Epithelial cell of proximal tubule (primary cell): Measurements from ENCODE around the gene RNASE13. TPM values are rescaled to one million over a fixed set of nuclear protein-coding genes. Genes with fewer than 3 reads are reported as not detected.

ENCODE experiments used
- DNase-seq: peaks from one replicate; pipeline ENCODE4 v3.0.0-alpha.2; 2011; ENCODE audit warnings: low read depth
- H3K4me3 ChIP-seq: 2 replicates; pipeline ENCODE4 v1.5.1; 2011; ENCODE audit warnings: low read depth, mild to moderate bottlenecking, low read length
- CTCF ChIP-seq: conservative IDR thresholded peaks from 2 replicates; pipeline ENCODE4 v1.5.1; 2012; ENCODE audit warnings: low read depth, mild to moderate bottlenecking, low read length
- total RNA-seq: library from RNA; depleted of rRNA; stranded (reverse); fragments of >200 nt; gene quantifications from 2 replicates; pipeline ENCODE4 v1.2.3, GENCODE V29; 2015

Gene RNASE13
- total RNA-seq, 1 donor from 2014 or later, result not detected

- no peak for DNase-seq
- H3K4me3 ChIP-seq, result no peak overlapping the region
- no peak for TF ChIP-seq CTCF
Observed at GRCh38 chr14:21077672-21078071, 43.1 kb upstream of the RNASE13 start.

GRCh38 chr14:21075719-21076437 is 41.3 kb upstream of the RNASE13 start:
- TF ChIP-seq CTCF, result no peak
- H3K4me3 ChIP-seq, result no peak overlapping the region
- no peak for DNase-seq

GRCh38 chr14:21074398-21075272 is 40.0 kb upstream of the RNASE13 start:
- DNase-seq, result no peak

DNA sequence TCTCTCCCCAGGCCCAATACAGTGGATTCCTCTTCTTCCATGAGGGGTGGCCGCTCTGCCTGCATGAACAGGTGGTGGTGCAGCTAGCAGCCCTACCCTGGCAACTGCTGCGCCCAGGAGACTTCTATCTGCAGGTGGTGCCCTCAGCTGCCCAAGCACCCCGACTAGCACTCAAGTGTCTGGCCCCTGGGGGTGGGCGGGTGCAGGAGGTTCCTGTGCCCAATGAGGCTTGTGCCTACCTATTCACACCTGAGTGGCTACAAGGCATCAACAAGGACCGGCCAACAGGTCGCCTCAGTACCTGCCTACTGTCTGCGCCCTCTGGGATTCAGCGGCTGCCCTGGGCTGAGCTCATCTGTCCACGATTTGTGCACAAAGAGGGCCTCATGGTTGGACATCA is 39.3 kb upstream of the RNASE13 start:
- H3K4me3 ChIP-seq, result no peak overlapping the region
- TF ChIP-seq CTCF, result no peak
- DNase-seq, result no peak

More at GRCh38 chr14:21074398-21075272, 40.0 kb upstream of the RNASE13 start:
- no peak for TF ChIP-seq CTCF
- no peak overlapping the region for H3K4me3 ChIP-seq

DNA sequence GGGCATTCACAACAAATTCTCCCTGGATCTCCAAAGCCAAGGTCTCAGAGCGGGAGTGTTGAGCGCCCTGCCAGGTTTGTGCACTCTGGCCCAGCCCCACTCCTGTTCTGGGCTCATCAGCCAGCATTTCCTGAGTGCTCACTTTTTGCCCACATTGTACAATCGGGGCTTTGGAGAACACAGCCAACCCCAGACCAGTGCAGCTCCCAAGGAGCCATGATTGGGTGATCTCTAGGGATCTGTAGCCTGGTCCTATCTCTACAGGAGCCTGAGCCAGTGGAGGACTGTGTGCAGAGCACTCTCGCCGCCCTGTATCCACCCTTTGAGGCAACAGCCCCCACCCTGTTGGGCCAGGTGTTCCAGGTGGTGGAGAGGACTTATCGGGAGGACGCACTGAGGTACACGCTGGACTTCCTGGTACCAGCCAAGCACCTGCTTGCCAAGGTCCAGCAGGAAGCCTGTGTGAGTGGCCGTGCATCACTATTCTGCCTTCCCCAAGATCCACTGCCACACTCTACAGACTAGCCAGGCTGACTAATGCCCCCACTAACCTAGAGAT is 38.3 kb upstream of the RNASE13 start:
- no peak for DNase-seq
- H3K4me3 ChIP-seq, result no peak overlapping the region
- TF ChIP-seq CTCF, result no peak

DNA sequence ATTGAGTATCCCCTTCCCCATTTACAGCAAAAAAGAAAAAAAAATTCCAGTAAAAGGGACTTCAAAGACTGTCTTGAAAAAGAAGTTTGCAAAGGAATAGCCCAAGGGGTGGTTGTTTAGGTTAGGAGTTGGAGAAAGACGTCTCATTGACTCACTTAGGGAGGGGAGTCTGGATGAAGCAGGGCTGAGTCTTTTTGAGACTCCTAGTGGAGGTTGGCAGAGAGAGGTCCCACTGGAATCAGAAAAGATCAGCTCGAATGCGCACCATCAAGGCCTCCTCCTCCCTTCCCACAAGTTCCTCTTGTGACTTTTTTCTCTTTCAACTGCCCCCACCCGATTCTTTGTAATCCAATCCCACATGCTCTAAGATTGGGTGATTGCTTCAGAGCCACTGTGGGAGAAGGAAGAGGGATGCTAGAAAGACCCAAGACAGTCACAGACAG is 37.4 kb upstream of the RNASE13 start:
- DNase-seq, result no peak
- peak overlapping the region; percentile 76 for H3K4me3 ChIP-seq
- TF ChIP-seq CTCF, result no peak
